ENCODE data around the gene PRKCE.

GRCh38 chr2:45860136-45861121 lies 209.0 kb downstream of the PRKCE start:
- no peak for TF ChIP-seq CTCF (IDR thresholded peaks at IDR 0.05 in 2 of 3, conservative IDR thresholded peaks at IDR 0.05 in 1 of 3; ENCODE audit: borderline replicate concordance in 1 of 3, insufficient read depth in 1 of 3, low read depth in 2 of 3, low read length in 2 of 3)
- TF ChIP-seq REST (IDR thresholded peaks at IDR 0.05; ENCODE audit: low read depth): no peak
- no peak for TF ChIP-seq ATF3 (IDR thresholded peaks at IDR 0.05)
